Hematopoietic multipotent progenitor cell treated with erythropoietin and hydrocortisone succinate and interleukin-3 and kit ligand, for 8 days (in vitro differentiated cells): ENCODE results near the gene ABL1.
A peak's percentile ranks its signal among the peaks of the same experiment; 100 is the strongest.

Experiments used
- DNase-seq: peaks from one replicate; pipeline ENCODE4 v3.0.0-alpha.2; 2015

Gene ABL1

DNA sequence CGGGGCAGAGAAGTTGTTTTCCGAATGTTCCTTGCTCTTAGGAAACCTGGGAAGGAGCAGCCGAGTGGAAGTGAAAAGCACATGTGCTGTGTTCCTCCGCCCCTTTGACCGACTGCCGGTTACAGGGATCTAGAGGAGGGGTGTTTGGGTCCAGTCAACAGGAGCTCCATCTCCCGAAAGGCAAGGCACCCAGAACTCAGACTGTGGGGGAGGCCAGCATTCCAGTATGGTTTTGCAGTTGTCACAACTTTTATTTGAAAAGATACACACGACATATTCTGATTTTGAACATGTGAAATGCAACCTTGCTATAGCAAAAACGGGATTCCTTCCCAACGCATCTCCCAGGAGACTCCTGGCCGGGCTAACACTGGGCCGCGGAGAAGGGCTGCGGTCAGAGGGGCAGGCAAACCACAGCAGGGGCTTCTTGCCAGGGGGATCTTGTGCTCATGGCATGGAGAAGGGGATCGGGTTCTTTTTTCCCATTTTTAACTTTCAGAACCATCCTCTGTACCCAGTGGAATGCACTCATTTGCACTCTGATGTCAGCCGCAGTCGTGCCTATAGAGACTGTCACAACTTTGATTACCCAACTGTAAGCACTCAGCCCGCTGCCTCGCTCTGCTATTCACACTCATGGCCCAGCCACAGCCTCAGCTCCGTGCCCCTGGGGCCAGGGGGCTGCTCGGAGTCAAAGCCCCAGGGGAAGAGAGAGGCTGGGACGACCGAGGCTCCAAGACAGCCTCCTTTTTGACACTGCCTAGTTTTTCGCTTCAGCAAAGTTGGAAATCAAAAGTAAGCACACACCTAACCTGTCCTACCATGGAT, 57.6 kb downstream of the ABL1 start:
- DNase-seq: no peak

DNA sequence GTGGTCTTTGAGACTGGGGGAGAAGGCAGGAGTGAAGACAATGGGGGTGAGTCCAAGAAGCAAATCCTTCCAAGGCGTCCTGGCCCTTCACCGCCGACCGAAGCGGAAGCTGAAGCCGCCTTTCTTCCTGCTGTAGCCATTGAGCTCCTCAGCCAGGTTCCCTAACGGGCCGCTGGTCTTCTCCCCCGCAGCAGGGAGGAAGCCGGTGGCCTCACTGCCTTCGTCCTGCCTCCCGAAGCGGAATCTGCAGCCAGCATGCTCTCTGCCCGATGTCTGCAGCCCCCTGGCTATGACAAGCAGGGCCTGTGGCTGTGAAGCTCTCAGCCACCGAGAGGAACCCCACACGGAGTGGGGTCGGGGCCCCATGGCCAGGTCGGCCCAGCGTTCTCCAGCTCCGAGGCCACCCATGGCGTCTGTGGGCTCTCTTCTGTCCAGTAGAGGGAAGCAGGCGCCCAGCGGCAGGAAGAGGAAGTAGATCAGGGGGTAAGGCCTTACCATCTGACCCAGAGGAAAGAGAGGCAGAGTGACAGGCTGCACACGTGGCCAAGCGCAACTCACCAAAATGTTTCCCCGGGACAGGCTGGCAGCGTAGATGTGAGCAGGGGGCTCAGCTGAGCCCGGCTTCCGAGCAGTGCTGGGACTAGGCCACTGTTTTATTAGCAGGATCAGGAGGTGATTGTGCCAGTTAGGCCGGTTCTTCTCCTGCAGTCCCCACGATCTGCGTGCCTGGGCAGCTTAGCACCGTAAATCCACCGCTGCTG, 58.5 kb downstream of the ABL1 start:
- DNase-seq: peak; percentile 59

GRCh38 chr9:130894546-130894945, 59.5 kb downstream of the ABL1 start:
- peak; percentile 71 for DNase-seq

DNA sequence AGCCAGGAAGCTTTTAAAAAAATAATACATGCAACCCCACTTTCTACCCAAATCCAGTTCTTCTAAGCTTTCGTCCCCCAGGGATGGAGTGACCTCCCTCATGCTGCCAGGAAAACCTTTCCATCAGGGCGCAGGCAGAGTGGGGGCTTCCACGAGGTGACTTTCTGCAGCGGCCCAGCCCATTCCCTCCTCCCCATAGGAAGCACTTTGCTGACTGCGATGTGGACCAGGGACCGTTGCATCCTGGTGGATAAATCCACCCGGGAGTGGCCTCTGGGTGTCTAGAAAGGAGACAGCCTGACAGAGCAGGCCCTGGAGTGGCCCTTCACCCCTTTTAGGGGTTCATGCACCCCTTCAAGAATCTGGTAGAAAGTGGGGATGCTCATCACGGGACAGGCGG, 60.0 kb downstream of the ABL1 start:
- no peak for DNase-seq

DNA sequence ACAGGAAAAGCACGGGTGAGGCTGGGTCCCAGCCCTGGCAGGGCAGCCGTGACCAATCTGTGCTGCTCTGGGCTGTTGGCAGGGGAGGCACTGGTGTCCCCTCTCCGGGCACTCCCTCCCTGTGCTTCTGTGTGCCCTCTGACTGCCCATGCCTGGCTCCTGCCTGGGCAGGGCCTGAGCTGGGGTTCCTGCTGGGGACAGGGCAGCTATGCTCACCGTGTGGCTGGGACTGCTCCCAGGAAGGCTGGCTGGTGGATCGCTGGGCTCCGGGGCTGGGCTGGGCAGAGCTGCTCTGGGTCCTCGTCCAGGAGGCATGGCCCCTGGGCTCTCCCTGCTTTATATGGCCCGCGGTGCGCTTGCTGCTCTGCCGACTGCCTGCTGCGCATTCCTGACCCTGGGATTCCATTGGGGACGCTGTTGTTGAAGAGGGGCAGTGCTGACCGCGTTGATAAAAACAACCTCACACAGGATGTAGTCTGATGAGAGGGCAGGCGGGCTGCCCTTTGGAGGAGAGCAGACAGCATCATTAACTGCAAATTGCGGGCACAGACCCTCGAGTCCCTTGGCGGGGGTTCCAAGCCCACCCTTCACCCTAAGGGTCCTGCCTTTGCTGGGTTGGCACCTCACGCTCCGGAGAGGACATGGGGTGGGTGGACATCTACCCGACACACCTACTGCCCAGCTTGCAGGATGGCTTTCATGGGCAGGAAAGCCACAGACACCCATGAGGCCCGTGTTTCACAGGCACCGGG, 60.6 kb downstream of the ABL1 start:
- DNase-seq: no peak

GRCh38 chr9:130896233-130897014, 61.4 kb downstream of the ABL1 start, which contains the start of gene QRFP:
TSS of gene QRFP (minus strand) at chr9:130896812. CDS start at chr9:130893838, 2,974 bp downstream.
- DNase-seq: no peak

DNA sequence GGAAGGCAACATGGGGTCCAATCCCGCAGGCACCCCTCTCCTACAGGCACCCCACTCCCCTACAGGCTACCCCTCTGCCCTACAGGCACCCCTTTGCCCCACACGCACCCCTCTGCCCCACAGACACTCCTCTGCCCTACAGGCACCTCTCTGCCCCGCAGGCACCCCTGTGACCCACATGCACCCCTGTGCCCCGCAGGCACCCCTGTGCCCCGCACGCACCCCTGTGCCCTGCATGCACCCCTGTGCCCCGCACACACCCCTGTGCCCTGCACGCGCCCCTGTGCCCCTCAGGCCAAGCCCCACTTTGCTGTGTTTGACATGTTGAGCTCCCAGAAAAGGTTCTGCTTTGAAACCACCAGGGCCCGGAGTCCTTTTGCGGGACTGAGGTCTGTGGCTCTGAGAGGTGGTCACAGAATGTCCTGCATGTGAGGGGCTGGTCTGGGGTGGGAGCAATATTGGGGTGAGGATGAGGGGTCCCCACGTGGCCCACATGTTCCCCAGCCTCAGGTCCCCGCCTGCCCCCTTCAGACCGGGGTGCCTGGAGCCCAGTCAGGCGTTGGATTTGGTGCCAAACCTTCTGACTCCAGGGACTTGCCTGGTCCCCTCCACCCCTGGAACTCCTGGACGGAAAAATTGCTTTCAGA, 62.2 kb downstream of the ABL1 start:
- DNase-seq: no peak

DNA sequence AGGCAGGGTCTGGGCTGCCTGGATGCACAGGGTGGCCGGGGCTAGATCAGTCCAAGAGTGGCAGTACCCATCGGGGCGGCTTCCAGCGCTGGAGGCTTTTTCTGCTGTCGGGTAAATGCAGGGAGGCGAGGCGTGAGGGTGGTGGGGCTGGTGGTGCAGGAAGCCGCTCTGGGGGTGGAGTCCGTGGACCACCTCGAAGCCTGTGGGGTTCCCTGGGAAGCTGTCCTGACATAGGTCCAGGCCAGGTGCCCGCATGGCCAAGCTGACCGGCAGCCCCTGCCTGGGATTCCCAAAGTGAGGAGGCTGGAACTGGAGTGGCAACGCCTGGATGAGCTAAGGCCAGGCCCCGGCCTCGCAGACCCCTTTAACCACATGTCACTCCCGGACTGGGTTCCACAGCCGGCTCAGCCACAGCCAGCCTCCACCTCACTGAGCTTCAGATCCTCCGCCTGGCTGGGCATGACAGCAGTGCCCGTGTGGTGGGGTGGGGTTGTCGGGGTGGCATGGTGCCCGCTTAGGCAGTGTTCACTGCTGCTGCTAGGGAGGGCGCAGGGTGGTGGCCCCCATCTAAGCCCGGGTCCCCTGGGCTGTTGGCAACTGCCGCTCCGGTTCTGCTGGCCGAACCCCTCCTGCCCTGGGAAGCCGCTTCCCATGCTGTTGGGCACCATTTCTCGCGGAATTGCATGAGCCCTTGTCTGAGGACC, 62.9 kb downstream of the ABL1 start:
- DNase-seq: no peak

DNA sequence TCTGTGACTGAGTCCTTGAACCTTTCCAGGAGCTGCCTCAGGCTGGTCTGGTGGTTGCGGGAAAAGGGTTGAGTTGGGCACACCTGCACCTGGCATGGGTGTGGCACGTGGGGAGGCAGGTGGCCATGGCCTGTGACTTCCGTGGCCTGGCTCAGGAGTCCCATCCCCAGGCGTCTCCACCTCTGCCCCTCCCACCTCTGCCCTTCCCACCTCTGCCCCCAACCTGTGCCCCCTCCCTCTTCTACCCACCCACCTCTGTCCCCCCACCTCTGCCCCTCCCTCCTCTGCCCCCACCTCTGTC, 63.4 kb downstream of the ABL1 start:
- DNase-seq: no peak

- DNase-seq: no peak
Measured at GRCh38 chr9:130899051-130899748, 64.1 kb downstream of the ABL1 start.

DNA sequence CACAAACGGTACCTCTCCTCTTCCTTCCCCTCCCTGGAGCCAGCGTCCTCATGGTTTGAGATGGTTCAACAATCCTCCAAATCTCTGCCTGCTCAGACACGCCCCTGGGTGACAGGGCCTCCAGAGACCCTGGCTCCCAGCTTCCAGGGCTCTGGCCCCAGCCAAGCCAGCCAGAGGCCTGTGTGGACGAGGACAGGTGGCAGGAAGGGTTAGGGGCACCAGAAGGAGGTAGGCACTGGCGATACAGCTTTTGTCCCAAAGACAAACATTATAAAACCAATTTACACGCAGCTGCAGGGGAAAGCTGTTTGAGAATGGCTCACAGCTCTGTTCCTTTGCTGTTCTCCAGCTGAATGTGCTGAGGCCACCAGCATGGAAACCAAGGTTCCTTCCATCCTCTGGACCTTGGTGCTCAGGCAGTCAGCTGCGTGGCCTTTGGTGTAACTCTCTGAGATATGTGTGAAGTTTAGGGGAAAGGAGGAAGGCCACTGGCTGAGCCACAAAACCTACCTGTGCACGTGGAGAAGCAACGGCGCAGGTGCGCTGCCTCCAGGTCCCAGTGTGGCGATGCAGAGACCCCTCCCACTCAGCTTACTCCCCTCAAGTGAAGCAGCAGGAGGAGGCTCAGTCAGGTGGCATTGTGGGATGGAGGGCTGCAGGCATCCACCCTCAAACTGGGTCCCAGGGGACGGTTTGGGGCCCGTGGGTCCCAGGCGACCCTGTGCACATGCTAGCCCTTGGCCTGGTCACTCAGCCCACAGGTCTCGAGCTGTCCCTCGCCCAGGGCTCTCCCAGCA, 65.8 kb downstream of the ABL1 start:
- DNase-seq: no peak

DNA sequence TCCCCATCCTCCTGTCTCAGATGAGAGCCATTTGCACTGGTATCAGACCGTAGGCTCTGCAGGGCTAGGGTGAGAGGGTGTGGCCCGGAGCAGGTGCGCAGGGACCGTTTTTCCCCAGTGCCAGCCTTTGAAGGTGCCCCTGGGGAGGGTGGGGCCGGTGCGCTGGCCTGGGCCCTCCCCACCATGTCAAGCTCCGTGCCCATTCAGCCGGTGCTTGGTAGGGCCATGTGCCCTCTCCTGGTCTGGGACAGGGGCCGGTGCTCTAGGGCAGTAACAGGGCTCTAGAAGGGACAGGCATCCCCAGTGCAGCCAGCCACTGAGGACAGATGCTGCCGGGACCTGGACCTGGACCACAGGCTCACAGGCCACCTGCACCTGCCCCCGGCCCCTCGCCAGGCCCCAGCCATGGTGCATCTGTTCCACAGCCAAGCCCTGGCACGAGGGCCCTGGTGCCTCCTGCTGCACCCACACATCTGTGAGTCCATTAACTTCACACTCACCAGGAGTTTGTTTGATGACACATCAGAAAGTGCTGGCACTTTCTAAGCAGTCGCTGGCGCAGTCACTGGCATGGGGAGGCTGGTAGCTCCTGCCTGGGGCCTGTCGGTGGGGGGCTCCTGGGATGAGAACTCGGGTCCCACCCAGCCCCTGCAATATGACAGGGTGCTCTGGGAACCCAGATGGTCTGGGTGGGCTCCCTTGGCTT, 66.6 kb downstream of the ABL1 start:
- DNase-seq: no peak

DNA sequence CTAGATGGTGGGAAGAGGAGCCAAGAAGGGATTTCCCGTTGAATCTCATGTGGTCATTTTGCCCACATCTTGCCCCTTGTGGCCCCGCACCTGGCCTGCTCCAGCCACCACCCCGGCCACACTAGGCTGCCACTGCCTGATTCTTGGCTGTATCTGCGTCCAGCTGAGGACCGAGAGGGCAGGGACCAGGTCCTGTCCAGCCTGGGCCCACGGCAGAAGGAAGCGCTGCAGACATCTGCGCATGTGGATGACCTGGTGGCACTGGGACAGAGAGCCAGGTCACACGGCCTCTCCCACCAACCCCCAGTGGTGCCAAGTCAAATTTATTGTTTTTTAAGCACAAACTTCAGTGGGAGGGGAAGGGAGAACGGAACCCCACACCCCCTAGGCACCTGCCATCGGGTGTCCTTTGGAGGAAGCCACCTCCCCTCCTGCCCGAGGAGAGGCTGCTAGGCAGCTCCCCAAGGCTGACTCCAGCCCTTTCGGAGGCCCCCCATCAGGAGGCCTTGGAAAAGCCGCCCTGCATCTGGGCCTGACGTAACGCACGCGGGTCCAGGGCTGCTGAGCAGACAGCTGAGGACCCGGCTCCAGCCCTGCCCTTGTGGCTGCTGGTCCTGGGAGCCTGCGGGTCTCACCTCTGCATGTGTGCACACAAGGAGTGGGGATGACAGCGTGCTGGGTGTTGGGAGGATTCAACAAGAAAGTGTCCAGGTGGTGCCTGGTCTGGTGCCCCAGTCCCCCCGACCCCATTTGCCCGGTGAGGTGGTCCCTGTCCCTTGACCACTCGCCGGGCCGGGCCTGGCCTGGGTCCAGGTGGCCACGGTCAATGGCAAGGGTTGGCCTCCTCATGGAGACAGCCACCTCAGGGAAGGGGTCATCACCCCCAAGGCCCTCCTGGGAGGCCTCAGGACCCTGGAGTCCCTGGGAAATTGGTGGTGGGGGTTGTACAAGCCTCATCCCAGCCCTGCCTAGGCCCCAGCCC, 67.4 kb downstream of the ABL1 start:
- no peak for DNase-seq

GRCh38 chr9:130903194-130904069, 68.4 kb downstream of the ABL1 start:
- DNase-seq: no peak

DNA sequence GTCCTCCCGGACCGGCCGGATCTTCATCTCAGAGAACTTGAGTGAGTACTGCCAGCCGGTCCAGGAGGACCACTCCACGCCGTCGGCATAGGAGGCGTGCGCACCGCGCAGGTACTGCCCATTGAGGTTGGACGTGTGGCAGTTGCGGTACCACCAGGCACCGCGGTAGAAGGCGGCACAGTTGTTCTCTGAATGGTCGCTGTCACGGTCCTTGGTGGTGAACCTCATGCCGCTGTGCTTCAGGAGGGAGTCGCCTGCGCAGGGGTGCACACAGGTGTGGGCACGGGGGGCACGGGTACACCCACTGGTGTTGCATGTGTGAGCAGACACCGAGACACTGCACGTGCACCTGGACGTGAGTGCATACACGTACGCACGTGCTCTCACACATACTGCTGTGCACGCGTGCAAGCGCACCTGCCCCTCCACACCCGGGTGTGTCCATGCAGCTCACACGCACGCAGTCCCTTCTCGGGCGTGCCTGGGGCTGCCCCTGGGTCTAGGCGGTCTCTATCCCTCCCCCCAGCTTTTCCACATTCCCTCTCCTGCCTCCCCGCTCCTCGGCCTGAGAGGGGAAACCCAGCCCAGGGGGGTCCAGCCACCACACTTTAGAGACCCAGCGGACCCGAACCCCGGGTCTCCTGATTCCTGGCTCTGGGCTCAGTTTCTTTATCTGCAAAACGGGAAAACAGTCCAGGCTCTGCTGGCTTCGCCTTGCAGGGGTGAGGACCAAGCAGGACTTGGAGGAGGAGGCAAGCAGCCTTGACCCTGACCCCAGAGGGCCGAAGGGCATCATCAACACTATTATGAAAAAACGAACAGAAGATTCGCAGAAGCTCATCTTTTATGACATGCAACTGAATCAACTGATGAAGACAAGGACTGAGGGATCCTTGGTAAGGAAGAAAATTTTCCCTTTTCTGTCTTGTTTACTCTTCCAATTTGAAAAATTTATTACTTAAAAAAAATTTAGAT, 69.3 kb downstream of the ABL1 start:
- no peak for DNase-seq
